ENCODE results near the gene DMC1. TPM values are rescaled to one million over a fixed set of nuclear protein-coding genes. Genes with fewer than 3 reads are reported as not detected.
A peak's percentile ranks its signal among the peaks of the same experiment; 100 is the strongest.
"Not testable (repeated sequence)": the region's sequence is repeated elsewhere in the genome, so short reads cannot be mapped to it uniquely, and the experiment has no call there.

Gene DMC1
- polyA plus RNA-seq (ENCODE audit: insufficient read length in 4 of 4) = 1 to 10 TPM; 4.2 to 5.7 (median 4.6) TPM

DNA sequence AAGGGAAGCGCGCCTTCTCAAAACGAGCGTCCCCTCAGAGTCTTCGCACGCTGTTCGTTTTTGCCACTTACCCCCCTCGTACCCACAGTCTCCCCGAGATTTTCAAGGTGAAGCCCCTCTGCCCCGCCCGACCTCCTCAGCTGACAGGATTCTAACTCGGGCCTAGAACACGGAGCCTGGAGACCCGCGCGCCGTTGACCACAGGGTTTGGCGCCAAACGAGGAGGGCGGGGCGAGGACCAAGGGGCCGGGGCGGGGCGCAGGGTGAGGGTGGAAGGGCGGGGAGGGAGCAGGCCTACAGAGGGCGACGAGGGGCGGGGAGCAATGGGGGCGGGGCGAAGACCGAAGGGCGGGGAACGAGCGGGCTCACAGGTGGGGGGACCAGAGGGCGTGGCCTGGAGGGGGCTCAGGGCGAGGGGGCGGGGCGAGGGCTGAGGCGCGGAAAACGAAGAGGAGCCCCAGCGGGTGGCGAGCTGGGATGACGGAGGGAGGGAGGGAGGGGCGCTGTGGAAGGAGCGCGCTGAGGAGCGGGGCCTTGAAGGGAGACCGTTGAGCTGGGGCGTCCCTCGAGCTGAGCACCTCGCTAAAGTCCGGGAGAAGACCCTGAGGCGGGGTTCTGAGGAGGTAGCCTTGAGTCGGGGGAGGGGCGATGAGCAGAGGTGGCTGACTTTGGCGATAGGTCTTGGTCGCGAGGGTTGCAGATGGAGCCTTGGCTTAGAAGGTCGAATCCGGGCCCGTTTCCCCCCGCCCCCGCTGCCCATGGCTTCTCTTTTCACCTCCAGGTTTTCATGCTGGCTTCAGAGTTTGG lies at the start of gene DMC1:
DMC1 (minus strand) TSS at position 212 of the 807 bp plus-strand sequence. CDS start 1,927 bp downstream, outside the sequence.
- peak; percentile 69 to 89 (median 80) for DNase-seq (ENCODE audit: low read depth in 4 of 4, low spot score in 3 of 4)

DNA sequence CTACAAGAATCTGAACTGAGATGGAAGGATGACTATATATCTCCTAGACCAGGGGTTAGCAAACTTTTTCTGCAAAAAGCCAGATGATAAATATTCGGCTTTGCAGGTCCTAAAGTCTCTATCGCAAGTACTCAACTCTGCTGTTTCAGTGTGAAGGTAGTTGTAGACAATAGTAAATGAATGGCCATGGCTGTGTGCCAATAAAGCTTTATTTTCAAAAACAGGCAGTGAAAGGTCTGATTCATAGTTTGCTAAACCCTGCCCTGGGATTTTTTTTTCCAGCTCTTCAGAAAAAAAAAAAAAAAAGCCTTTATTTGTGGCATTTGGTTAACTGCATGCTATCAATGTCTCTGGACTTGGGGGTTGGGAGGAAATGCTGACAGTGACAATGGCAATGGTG lies 48.7 kb upstream of the DMC1 start:
- no peak for DNase-seq (ENCODE audit: low read depth in 4 of 4, low spot score in 3 of 4)

GRCh38 chr22:38618258-38618657 lies 48.3 kb upstream of the DMC1 start:
- DNase-seq (ENCODE audit: low read depth in 4 of 4, low spot score in 3 of 4) = no peak

DNA sequence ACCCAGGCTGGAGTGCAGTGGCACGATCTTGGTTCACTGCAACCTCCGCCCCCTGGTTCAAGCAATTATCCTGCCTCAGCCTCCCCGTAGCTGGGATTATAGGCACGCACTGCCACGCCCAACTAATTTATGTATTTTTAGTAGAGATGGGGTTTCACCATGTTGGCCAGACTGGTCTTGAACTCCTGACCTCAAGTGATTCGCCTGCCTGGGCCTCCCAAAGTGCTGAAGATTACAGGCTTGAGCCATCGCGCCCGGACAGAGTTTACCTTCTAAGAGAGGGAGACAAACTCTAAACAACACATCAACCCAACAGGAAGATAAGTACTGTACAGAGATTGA lies 45.1 kb upstream of the DMC1 start:
- not testable (repeated sequence) for DNase-seq (ENCODE audit: low read depth in 4 of 4, low spot score in 3 of 4)

GRCh38 chr22:38614332-38615063 lies 44.5 kb upstream of the DMC1 start:
- no peak for DNase-seq (ENCODE audit: low read depth in 4 of 4, low spot score in 3 of 4)

GRCh38 chr22:38613588-38613987 lies 43.6 kb upstream of the DMC1 start:
- no peak for DNase-seq (ENCODE audit: low read depth in 4 of 4, low spot score in 3 of 4)

- DNase-seq (ENCODE audit: low read depth in 4 of 4, low spot score in 3 of 4) = no peak
Observed at GRCh38 chr22:38612217-38613006, 42.4 kb upstream of the DMC1 start.

DNA sequence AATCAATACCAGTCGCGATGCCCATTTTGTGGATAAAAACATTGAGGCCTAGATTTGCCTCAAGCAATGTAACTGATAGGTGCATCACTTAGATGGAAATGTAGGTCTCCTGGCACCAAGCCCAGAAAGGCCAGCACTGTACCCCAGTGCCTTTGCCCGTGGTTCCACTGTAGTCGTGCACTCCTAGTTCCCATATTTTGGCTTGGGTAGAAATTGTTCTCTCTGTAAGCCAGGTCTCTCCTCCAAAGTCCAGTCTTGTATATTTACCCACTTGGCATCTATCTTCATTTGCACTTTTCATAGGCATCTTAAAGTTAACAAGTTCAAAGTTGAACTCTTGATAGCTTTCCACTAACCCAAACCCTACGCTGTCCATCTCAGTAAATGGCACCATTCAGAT lies 41.6 kb upstream of the DMC1 start:
- no peak for DNase-seq (ENCODE audit: low read depth in 4 of 4, low spot score in 3 of 4)

GRCh38 chr22:38610234-38610633 lies 40.3 kb upstream of the DMC1 start:
- DNase-seq (ENCODE audit: low read depth in 4 of 4, low spot score in 3 of 4) = no peak

- DNase-seq (ENCODE audit: low read depth in 4 of 4, low spot score in 3 of 4) = no peak
Observed at GRCh38 chr22:38608992-38609750, 39.2 kb upstream of the DMC1 start.

DNA sequence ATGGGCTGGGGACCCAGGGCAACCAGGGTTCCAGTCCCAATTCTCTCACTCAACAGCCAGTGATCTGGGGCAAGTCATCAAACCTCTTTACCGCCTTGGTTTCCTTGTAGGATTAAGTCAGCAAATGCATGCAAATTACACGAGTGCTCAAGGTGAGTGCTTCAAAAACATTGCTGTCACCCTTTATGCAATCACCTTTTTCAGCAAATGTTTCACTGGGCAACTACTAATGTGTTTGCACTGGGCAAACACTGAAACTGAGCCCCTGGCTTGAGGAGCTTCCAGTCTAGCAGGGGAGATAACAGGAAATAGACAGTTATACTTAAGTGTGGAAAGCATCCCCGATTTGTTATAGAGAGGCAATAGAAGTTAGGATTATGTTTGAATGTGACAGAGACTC lies 37.7 kb upstream of the DMC1 start:
- DNase-seq (ENCODE audit: low read depth in 4 of 4, low spot score in 3 of 4) = no peak

DNA sequence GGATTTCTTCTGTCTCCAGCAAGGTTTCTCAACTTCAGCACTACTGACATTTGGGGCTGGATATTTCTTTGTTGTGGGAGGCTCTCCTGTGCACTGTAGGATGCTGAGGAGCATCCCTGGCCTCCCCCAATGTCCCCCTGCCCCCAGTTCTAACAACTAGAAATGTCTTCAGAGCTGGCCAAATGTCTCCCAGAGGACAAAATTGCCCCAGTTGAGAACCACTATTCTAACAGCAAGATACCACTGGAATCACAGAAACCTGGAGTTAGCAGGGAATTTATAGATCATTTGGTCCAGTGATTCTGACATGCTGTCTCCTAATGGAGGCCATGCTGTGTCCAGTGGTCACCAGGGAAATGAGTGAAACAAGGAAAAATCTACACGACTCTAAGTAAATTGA lies 32.2 kb upstream of the DMC1 start:
- DNase-seq (ENCODE audit: low read depth in 4 of 4, low spot score in 3 of 4) = no peak

GRCh38 chr22:38601221-38601764 lies 31.3 kb upstream of the DMC1 start:
- DNase-seq (ENCODE audit: low read depth in 4 of 4, low spot score in 3 of 4) = no peak

DNA sequence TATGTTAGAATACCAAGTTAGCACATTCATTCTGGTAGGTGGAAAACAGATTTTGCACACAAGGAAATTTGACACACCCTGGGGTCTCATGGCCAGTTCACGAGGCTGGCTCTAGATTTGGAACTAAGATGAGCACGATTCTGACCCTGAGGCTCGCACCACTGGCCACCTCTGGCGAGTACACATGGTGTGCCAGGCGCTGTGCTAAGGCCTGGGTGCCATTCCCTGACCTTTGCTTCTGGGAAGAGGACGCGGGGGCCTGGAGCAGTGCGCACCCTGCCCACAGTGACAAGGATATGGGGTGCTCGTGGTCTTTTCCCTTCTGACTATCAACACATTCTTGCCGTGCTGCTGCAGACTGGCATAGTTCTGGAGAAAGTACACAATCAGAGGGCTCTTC lies 29.5 kb upstream of the DMC1 start:
- DNase-seq (ENCODE audit: low read depth in 4 of 4, low spot score in 3 of 4) = no peak

DNA sequence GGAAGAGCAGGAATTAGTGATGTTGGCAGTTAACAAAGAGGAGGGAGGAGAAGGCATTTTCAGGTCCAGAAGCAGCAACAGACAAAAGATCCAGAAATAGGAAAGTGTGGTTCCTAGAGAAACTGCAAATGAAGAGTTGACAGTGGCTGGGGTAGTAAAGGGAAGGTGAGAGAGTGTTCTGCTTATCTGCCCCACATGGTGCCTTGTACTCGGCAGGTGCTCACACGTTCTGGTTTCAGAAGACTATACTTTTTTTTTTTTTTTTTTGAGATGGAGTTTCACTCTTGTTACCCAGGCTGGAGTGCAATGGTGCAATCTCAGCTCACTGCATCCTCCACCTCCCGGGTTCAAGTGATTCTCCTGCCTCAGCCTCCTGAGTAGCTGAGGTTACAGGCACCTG lies 12.9 kb upstream of the DMC1 start:
- DNase-seq (ENCODE audit: low read depth in 4 of 4, low spot score in 3 of 4) = not testable (repeated sequence)

- DNase-seq (ENCODE audit: low read depth in 4 of 4, low spot score in 3 of 4) = no peak
Observed at GRCh38 chr22:38578505-38578904, 8.5 kb upstream of the DMC1 start.

- no peak for DNase-seq (ENCODE audit: low read depth in 4 of 4, low spot score in 3 of 4)
Observed at GRCh38 chr22:38572065-38572464, 2.1 kb upstream of the DMC1 start.

DNA sequence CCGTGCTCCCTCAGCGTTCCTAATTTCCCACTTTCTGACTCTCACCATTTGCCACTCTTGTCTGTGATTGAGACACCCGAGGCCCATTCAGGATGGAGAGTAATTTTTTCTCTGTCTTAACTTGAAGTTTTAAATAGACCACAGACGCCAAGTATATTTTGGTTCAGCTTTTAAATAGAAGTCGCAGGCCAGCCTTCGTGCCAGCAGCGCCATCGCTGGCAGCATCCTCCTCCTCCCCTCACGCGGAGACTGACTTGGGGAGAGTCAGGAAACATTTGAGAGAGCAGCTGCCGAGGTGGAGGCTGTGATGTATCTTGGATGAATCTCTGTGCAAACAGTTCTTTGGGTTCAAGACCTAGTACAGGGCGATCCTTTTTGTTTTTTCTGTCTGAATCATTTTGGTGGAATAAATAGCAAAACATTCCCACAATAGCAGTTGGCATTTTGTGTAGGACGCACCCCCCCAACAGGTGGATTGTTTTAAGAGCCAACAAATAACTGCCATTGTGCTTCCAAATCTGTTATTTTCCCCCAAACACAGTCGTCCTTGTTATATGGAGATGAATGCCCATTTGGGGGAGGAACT lies 889 bp upstream of the DMC1 start:
- peak in 1 of 4 donors; percentile 36 for DNase-seq (ENCODE audit: low read depth in 4 of 4, low spot score in 3 of 4)

DNA sequence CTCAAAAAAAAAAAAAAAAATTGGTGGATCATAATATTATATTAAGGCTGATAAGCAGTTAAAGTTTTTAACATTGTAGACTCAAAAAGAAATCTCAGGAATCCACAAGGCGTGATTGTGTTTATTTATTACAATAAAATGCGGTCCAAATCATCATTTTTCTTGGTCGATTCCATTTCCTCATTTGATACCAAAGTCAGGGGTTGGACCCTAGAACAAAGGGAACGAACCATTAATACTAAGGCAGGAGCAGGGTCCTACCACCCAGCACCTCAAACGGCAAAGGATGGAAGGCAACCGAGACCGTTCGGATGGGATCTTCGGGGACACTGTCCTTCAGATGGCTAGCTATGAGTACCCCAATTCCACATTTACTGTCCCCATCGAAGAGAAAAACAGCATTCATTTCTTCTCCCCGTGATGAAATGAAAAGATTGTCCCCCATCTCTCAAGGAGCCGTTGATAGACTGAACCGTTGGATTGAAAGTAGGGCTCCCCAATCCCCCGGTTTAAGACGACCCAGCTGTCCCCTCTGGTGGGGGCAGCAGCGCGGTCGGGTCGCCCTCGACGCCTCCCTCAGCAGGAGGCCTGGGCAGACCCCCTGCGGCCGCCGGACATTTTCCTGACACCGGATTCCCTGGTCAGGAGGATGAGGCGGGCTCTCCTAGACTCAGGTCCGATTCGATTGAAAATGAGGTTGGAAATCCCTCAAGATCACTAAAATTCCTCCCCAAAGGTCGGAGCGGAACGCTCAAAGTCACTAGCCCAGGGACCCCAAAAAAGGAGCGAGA lies 607 bp downstream of the DMC1 start:
- no peak for DNase-seq (ENCODE audit: low read depth in 4 of 4, low spot score in 3 of 4)
